Memory B cell (primary cell): ENCODE results near the gene SLC37A3.

Experiments used
- ATAC-seq: fragments of 150-1000 bp; cut with Tn5 transposase; 2 replicates; pipeline ENCODE4 v1.10.0; 2021; ENCODE audit warnings: low read depth, mild to moderate bottlenecking, moderate library complexity
- DNase-seq, 2 donors: peaks; one replicate each; pipeline ENCODE4 v3.0.0; 2022; ENCODE audit warnings: low spot score in 2 of 2
- H3K27ac Mint-ChIP-seq: one replicate; pipeline ENCODE4 v1.8.0; 2022; ENCODE audit warnings: mild to moderate bottlenecking, moderate library complexity, mixed read lengths
- H3K27me3 Mint-ChIP-seq: one replicate; pipeline ENCODE4 v1.8.0; 2022; ENCODE audit warnings: mixed read lengths
- H3K36me3 Mint-ChIP-seq: one replicate; pipeline ENCODE4 v1.8.0; 2022; ENCODE audit warnings: mild to moderate bottlenecking, mixed read lengths
- H3K4me1 Mint-ChIP-seq: one replicate; pipeline ENCODE4 v1.8.0; 2022; ENCODE audit warnings: mixed read lengths
- H3K4me3 Mint-ChIP-seq: one replicate; pipeline ENCODE4 v1.8.0; 2022; ENCODE audit warnings: mild to moderate bottlenecking, moderate library complexity, mixed read lengths
- H3K9me3 Mint-ChIP-seq: one replicate; pipeline ENCODE4 v1.8.0; 2022; ENCODE audit warnings: mixed read lengths

The SLC37A3 gene

GRCh38 chr7:140300243-140301136, 97.8 kb downstream of the SLC37A3 start:
- H3K27me3 Mint-ChIP-seq = no peaks in the 10 kb centered on the region
- DNase-seq (no peak), ATAC-seq (no peak)
- no peaks in the 10 kb centered on the region for H3K36me3 Mint-ChIP-seq
- H3K4me1 Mint-ChIP-seq = peaks cover 7% of the 10 kb centered on the region
- no peaks in the 10 kb centered on the region for H3K9me3 Mint-ChIP-seq
- no peak overlapping the region for H3K27ac Mint-ChIP-seq
- H3K4me3 Mint-ChIP-seq = no peak overlapping the region

- H3K4me3 Mint-ChIP-seq = no peak overlapping the region
- no peaks in the 10 kb centered on the region for H3K9me3 Mint-ChIP-seq
- no peak overlapping the region for H3K27ac Mint-ChIP-seq
- peaks cover 7% of the 10 kb centered on the region for H3K4me1 Mint-ChIP-seq
- no peaks in the 10 kb centered on the region for H3K27me3 Mint-ChIP-seq
- DNase-seq (no peak), ATAC-seq (no peak)
- no peaks in the 10 kb centered on the region for H3K36me3 Mint-ChIP-seq
Measured at GRCh38 chr7:140298213-140298612, 100.1 kb downstream of the SLC37A3 start.

GRCh38 chr7:140297192-140297591, 101.1 kb downstream of the SLC37A3 start:
- no peak overlapping the region for H3K27ac Mint-ChIP-seq
- peaks cover 7% of the 10 kb centered on the region for H3K4me1 Mint-ChIP-seq
- H3K4me3 Mint-ChIP-seq = no peak overlapping the region
- no peaks in the 10 kb centered on the region for H3K36me3 Mint-ChIP-seq
- H3K27me3 Mint-ChIP-seq = no peaks in the 10 kb centered on the region
- ATAC-seq (no peak), DNase-seq (no peak)
- no peaks in the 10 kb centered on the region for H3K9me3 Mint-ChIP-seq

DNA sequence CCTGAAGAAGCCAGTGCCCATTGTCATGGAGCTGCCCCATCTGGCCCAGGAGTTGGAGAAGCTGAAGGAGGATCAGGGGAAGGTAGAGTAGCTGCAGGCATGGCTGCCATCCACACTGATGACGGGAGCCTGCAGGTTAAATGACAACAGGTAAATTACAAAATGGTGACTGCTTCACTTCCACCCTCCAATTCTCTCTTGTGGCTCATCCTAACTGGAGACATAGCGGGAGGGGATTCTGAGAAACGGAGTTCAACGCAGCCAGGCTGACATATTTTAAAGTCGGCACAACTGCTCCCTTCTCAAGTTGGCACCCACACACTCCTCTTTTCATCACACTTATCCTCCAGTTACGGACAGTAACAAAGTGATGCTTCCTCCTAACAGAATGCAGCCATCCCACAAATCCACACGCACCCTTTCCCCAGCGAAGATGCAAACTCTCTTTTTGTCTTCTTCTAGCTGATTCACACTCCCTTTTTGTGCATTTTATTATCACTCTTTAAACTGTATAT, 103.0 kb downstream of the SLC37A3 start:
- no peak for ATAC-seq
- no peak overlapping the region for H3K4me3 Mint-ChIP-seq

DNA sequence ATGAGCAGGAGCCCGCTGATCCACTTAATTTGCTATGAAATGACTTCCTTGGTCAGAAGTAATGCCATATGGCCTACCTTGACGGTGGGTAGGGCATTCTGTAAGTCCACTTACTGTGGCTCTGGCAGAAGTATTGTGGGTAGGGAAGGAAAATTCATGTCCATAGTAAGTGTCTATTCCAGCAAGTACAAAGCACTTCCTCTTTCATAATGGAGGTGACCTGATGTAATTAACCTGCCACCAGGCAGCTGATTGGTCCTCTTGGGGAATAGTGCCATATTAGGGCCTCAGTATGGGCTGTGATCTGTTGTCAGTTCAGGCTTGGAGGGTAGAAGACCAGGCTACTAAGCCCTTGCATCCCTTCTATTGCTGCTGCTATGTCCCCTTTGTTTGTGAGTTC, 103.9 kb downstream of the SLC37A3 start:
- Mint-ChIP-seq H3K4me3 (no peak overlapping the region), H3K9me3 (no peaks in the 10 kb centered on the region), H3K27ac (no peak overlapping the region), H3K4me1 (peaks cover 7% of the 10 kb centered on the region), H3K36me3 (no peaks in the 10 kb centered on the region), H3K27me3 (no peaks in the 10 kb centered on the region)
- DNase-seq (no peak), ATAC-seq (peak; percentile 52)

More for the DNA sequence above, 103.0 kb downstream of the SLC37A3 start:
- Mint-ChIP-seq H3K27me3 (no peaks in the 10 kb centered on the region), H3K9me3 (no peaks in the 10 kb centered on the region), H3K4me1 (peaks cover 7% of the 10 kb centered on the region), H3K36me3 (no peaks in the 10 kb centered on the region), H3K27ac (no peak overlapping the region)
- no peak for DNase-seq

GRCh38 chr7:140292438-140292837, 105.9 kb downstream of the SLC37A3 start:
- no peaks in the 10 kb centered on the region for H3K27me3 Mint-ChIP-seq
- no peak overlapping the region for H3K4me3 Mint-ChIP-seq
- H3K36me3 Mint-ChIP-seq = no peaks in the 10 kb centered on the region
- ATAC-seq (no peak), DNase-seq (no peak)
- H3K9me3 Mint-ChIP-seq = no peaks in the 10 kb centered on the region
- peaks cover 4% of the 10 kb centered on the region for H3K4me1 Mint-ChIP-seq
- no peak overlapping the region for H3K27ac Mint-ChIP-seq

- H3K9me3 Mint-ChIP-seq = no peaks in the 10 kb centered on the region
- H3K27me3 Mint-ChIP-seq = no peaks in the 10 kb centered on the region
- H3K4me1 Mint-ChIP-seq = peaks cover 3% of the 10 kb centered on the region
- ATAC-seq (no peak), DNase-seq (no peak)
- H3K36me3 Mint-ChIP-seq = no peaks in the 10 kb centered on the region
- H3K4me3 Mint-ChIP-seq = no peak overlapping the region
- no peak overlapping the region for H3K27ac Mint-ChIP-seq
Measured at GRCh38 chr7:140289804-140290203, 108.5 kb downstream of the SLC37A3 start.

GRCh38 chr7:140287988-140288387, 110.3 kb downstream of the SLC37A3 start:
- no peak overlapping the region for H3K27ac Mint-ChIP-seq
- DNase-seq (no peak), ATAC-seq (no peak)
- H3K27me3 Mint-ChIP-seq = no peaks in the 10 kb centered on the region
- peaks cover 8% of the 10 kb centered on the region for H3K9me3 Mint-ChIP-seq
- H3K36me3 Mint-ChIP-seq = no peaks in the 10 kb centered on the region
- H3K4me3 Mint-ChIP-seq = no peak overlapping the region
- H3K4me1 Mint-ChIP-seq = no peaks in the 10 kb centered on the region

GRCh38 chr7:140285938-140286337, 112.4 kb downstream of the SLC37A3 start:
- no peak for ATAC-seq
- Mint-ChIP-seq H3K4me3 (no peak overlapping the region), H3K9me3 (peaks cover 8% of the 10 kb centered on the region), H3K4me1 (no peaks in the 10 kb centered on the region), H3K36me3 (no peaks in the 10 kb centered on the region), H3K27ac (no peak overlapping the region), H3K27me3 (peaks cover under 1% of the 10 kb centered on the region)
- DNase-seq = no peak

DNA sequence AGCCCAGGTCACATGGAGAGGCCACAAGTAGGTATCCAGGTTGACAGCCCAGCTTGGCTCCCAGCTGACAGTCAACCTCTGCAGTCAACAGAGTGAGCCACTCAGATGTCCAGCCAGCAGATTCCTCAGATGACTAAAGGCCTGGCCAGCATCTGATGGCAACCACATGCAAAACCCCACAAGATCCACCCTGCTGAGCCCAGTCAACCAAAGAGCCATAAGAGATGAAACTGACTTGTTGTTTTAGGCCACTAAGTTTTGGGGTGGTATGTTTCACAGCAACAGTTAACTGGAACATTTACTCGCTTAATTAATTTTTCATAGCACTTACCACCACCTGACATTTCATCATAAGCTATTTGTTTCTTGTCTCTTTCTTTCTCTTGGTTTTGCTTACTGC, 114.3 kb downstream of the SLC37A3 start:
- Mint-ChIP-seq H3K27me3 (peaks cover 5% of the 10 kb centered on the region), H3K36me3 (no peaks in the 10 kb centered on the region), H3K4me3 (no peak overlapping the region), H3K4me1 (peaks cover 2% of the 10 kb centered on the region), H3K9me3 (peaks cover 8% of the 10 kb centered on the region), H3K27ac (no peak overlapping the region)
- ATAC-seq (no peak), DNase-seq (no peak)
